Activated T-helper 2 cell treated with anti-CD3 and anti-CD28 coated beads, Interferon-gamma antibody, Interleukin-2, Interleukin-4, amounts not matched to agents 10 μg/mL and 5 μg/mL and 100 μg/mL, durations not matched to agents 14 hours and 24 hours and 36 hours (primary cell): Measurements from ENCODE around the gene EML6. TPM values are rescaled to one million over a fixed set of nuclear protein-coding genes. Genes with fewer than 3 reads are reported as not detected.

Experiments used
- DNase-seq: peaks from one replicate; pipeline ENCODE4 v3.0.0; 2021; ENCODE audit warnings: low spot score
- H3K27ac Mint-ChIP-seq: one replicate; pipeline ENCODE4 v1.8.0; 2021; ENCODE audit warnings: mixed read lengths
- H3K27me3 Mint-ChIP-seq: one replicate; pipeline ENCODE4 v1.8.0; 2021; ENCODE audit warnings: low read depth, mixed read lengths
- H3K36me3 Mint-ChIP-seq: one replicate; pipeline ENCODE4 v1.8.0; 2021; ENCODE audit warnings: low read depth, mixed read lengths
- H3K4me1 Mint-ChIP-seq: one replicate; pipeline ENCODE4 v1.8.0; 2021; ENCODE audit warnings: low read depth, mixed read lengths
- H3K4me3 Mint-ChIP-seq: one replicate; pipeline ENCODE4 v1.8.0; 2021; ENCODE audit warnings: low read depth, mild to moderate bottlenecking, moderate library complexity, mixed read lengths
- H3K9me3 Mint-ChIP-seq: one replicate; pipeline ENCODE4 v1.8.0; 2021; ENCODE audit warnings: mixed read lengths
- intact Hi-C: fragments of 100-400 bp; cut with micrococcal nuclease; formaldehyde crosslinking; loops from one replicate; pipeline ENCODE4 v1.15.1; 2023
- total RNA-seq: library from RNA; stranded (reverse); gene quantifications from 2 replicates; pipeline ENCODE4 v1.2.3, GENCODE V29; 2022

Gene EML6
- total RNA-seq, 1 donor from 2014 or later = 0.23 TPM

DNA sequence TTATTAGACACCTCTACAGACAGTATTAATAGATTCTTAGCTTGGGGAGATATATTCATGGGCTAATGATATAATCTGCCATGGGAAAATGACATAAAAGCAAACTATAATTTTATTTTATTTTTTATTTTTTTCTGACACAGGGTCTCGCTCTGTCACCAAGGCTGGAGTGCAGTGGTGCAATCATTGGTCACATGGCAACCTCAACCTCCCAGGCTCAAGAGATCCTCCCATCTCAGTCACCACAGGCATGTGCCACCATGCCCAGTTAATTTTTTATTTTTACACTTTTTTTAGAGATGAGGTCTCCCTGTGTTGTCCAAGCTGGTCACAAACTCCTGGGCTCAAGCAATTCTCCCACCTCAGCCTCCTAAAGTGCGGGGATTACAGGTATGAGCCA lies 287.5 kb downstream of the EML6 start:
- H3K9me3 Mint-ChIP-seq = no peaks in the 10 kb centered on the region
- no peak for DNase-seq
- no peak overlapping the region for H3K27ac Mint-ChIP-seq
- no peak overlapping the region for H3K4me3 Mint-ChIP-seq
- H3K27me3 Mint-ChIP-seq = no peaks in the 10 kb centered on the region
- H3K36me3 Mint-ChIP-seq = peaks cover 5% of the 10 kb centered on the region
- intact Hi-C loops = loop anchor here (2.0 to 10.0 kb wide), 4 partner anchors 38 to 286 kb away; partner anchors contain the start of gene EML6
- peaks cover 55% of the 10 kb centered on the region for H3K4me1 Mint-ChIP-seq

DNA sequence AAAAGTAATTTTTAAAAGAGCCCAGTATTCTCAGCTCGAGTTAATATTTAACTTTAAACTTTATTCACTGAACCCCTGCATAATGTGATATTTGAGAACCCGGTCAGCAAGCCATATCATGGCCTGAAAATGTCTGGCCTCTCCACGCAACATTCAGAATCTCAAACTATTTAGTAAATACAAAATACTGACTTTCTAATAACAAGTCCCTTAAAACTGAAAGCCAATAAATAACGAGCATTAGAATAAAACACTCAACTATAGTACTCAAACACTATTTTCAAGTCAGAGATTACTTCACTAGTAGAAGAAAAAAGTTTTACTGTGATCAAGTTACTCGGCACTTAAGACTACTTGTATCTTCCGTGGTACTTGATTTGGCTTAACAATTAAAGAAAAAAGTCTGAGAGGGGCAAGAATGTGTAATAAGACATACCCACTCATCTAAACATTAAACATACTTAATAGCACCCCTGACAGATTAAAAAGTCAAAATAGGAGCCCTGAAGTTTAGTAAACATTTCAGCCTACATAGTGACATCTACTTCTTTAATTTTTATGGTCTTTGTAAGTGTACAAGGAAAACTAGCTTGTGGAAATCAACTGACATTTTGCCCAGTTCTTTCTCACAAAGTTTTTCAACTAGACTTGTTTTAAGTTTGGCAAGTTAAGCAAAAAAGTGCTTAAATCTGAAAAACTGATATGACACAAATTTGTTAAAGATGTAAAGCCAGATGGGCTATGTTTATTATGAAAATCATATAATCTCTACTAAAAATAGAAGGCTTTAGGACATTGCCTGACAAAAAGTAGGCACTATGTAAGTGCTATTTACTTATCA lies 288.6 kb downstream of the EML6 start:
- no peak for DNase-seq
- H3K9me3 Mint-ChIP-seq = no peaks in the 10 kb centered on the region
- peaks cover 5% of the 10 kb centered on the region for H3K36me3 Mint-ChIP-seq
- H3K4me3 Mint-ChIP-seq = no peak overlapping the region
- no peaks in the 10 kb centered on the region for H3K27me3 Mint-ChIP-seq
- H3K4me1 Mint-ChIP-seq = peaks cover 44% of the 10 kb centered on the region
- intact Hi-C loops = loop anchor here (2.0 to 10.0 kb wide), 4 partner anchors 37 to 287 kb away; partner anchors contain the start of gene EML6
- H3K27ac Mint-ChIP-seq = no peak overlapping the region

DNA sequence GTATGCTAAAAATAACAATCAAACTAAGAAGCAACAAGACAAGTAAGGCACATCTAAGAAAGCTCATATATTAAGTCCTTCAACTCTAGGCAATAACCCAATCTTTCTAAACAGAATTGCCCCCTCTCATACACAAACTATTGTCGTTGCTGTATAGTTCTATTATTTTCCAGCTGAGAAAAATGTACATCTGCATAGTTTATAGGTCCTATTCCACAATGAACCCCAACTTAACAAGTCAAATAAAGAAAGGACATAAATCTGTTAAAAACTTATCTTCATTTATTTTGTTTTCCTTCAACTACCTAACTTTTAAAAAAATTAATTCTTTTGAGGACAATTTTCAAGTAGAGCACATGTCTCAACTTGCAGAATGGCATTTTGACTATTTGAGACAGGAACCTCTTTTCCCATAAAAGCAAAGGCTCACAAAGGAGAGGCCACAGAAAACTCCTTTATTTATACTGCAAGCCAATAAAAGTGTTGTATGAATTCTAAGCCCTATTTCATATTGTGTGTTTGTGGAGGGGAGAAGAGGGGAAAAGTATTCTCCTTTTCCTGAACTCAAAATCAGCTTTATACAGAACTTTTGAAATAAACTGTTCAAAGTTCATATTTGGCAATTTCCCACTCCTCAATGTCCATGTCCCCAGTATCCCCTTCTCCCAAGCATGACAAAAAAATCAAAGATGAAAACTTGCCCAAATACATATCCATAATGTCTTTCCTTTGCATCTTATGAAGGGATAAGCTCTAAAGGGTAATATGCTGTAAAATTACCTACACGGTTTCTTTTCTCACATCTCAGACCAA lies 289.4 kb downstream of the EML6 start:
- Mint-ChIP-seq H3K4me1 (peaks cover 36% of the 10 kb centered on the region), H3K27ac (no peak overlapping the region), H3K27me3 (no peaks in the 10 kb centered on the region), H3K4me3 (no peak overlapping the region), H3K9me3 (no peaks in the 10 kb centered on the region), H3K36me3 (peaks cover 5% of the 10 kb centered on the region)
- no peak for DNase-seq
- intact Hi-C loops = loop anchor here (5.0 to 10.0 kb wide), 3 partner anchors 108 to 288 kb away; partner anchors contain the start of gene EML6

DNA sequence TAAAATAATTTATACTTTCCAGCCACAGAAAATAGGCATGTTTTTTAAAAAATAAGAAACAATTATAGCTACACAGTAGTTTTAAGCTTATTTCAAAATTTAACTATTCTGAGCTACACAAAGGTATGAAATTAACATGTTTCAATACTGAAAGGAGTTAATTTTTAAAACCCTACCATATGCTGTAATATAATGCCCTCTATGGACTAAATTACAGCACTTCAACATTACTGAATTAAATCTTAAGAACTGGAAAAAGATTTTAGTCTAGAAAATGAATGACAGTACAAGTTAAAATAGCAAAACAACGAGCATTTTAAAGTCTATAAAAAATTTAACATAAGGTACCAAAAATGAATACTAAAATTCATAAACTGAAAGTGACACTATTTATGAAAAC lies 290.5 kb downstream of the EML6 start:
- DNase-seq = no peak
- H3K4me3 Mint-ChIP-seq = no peak overlapping the region
- intact Hi-C loops = loop anchor here (5.0 to 10.0 kb wide), 3 partner anchors 109 to 289 kb away; partner anchors contain the start of gene EML6
- H3K4me1 Mint-ChIP-seq = peaks cover 35% of the 10 kb centered on the region
- H3K9me3 Mint-ChIP-seq = no peaks in the 10 kb centered on the region
- no peaks in the 10 kb centered on the region for H3K27me3 Mint-ChIP-seq
- H3K27ac Mint-ChIP-seq = no peak overlapping the region
- peaks cover 6% of the 10 kb centered on the region for H3K36me3 Mint-ChIP-seq

DNA sequence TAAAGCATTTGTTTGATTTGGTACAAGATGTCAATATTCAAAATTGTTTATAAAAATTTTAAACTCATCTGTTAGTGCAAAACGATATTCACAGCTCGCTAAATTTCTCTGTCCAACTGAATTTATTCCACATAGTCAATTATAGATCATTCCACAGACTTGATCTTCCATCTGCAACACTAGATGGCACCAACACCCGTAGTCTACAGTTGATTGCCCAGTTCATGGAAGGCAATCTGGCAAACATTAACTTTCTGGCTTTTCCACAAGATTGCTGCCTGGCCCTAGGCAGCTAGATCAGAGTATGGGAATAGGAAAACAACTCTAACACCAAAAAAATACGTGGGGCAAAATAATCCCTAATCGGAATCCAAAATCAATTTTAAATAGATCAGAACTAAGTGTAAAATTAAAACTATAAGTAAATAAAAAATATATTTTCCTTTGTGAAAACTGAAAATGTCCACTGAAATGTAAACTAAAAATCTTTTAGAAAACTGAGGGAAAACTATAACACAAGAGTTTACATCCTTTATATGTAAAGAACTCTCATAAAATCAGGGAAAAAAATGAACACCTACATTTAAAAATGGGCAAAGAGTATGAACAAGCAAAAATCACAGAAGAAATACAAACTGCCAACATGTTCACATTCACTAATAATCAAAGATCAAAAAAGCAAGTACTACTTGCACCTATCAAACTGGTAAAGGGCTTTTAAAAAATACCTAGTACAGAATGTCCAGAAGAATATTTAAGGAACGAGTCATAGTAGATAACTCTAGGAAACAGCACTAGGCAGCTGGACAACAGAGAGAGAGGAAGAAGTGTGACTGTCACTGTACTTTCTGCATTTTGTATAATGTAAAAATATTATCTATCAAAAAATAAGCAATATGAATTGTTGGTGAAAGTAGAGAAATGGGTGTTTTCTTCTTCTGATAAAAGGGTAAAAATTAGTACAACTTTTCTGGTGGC lies 291.8 kb downstream of the EML6 start:
- Mint-ChIP-seq H3K9me3 (no peaks in the 10 kb centered on the region), H3K4me1 (peaks cover 36% of the 10 kb centered on the region), H3K27me3 (no peaks in the 10 kb centered on the region), H3K4me3 (no peak overlapping the region), H3K36me3 (peaks cover 16% of the 10 kb centered on the region), H3K27ac (no peak overlapping the region)
- DNase-seq = no peak
- intact Hi-C loops = loop anchor here (1.0 to 10.0 kb wide), 5 partner anchors 110 to 290 kb away; partner anchors contain the start of gene EML6

DNA sequence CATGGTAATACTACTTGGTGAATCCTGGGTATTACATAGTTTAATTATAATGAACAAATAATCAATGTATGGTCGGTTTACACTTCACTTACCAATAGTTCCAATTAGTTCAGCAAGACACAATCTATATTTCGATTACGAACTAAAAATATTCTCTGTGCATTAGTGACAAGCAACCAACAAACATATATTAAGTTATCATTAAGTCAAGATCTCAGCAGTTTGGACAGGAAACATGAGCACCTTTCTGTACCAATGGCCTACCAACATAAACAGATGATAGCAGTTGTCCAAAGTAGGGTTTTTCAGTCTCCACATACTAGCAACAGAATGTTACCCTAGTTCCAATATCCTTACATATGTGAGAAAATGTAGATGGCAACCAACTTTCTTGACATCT lies 294.0 kb downstream of the EML6 start:
- intact Hi-C loops = loop anchor here (10.0 kb wide), 2 partner anchors 113 to 293 kb away; partner anchors contain the start of gene EML6
- Mint-ChIP-seq H3K4me1 (peaks cover 22% of the 10 kb centered on the region), H3K27ac (no peak overlapping the region), H3K36me3 (peaks cover 16% of the 10 kb centered on the region), H3K27me3 (no peaks in the 10 kb centered on the region), H3K9me3 (no peaks in the 10 kb centered on the region), H3K4me3 (no peak overlapping the region)
- no peak for DNase-seq

DNA sequence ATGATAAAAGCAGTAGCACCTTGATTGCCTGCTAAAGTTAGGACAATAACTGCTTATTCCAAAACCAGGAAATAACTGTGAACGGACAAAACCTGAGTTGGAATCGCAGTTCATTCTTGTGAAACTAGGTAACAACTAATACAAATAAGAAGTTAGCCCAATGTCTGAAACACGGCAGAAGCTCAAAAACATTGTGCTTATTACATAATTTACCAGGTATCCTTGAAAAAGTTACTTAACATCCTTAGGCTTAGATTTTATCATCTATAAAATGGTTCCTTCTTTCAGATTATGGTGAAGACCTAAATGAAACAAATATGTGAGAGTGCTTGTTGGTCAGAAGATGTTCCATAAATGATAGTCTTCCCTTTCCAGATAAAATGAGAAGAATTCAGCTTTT lies 294.4 kb downstream of the EML6 start:
- Mint-ChIP-seq H3K36me3 (peaks cover 16% of the 10 kb centered on the region), H3K4me3 (no peak overlapping the region), H3K27ac (no peak overlapping the region), H3K27me3 (no peaks in the 10 kb centered on the region), H3K9me3 (no peaks in the 10 kb centered on the region), H3K4me1 (peaks cover 18% of the 10 kb centered on the region)
- DNase-seq = no peak
- intact Hi-C loops = loop anchor here (10.0 kb wide), 2 partner anchors 113 to 293 kb away; partner anchors contain the start of gene EML6

DNA sequence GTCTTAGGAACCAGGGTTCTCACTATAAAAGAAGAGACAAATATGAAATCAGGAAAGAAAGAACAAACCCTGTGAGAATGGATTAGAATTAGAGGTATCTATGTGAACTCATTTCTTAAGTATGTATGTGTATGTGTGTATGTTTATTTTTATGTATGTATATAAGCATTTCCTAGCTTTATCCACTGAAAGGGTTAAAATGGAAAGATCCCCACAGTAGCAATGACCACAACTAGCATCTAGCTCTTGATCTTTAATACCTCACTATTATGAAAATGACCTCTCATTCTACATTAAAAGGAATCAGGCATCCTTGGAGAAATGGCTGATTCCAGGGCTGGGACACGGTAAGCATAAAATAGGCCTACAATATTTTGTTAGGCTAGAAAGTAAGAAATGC lies 295.2 kb downstream of the EML6 start:
- Mint-ChIP-seq H3K27me3 (no peaks in the 10 kb centered on the region), H3K4me3 (no peak overlapping the region), H3K9me3 (no peaks in the 10 kb centered on the region), H3K27ac (no peak overlapping the region), H3K36me3 (peaks cover 16% of the 10 kb centered on the region), H3K4me1 (peaks cover 15% of the 10 kb centered on the region)
- intact Hi-C loops = loop anchor here (10.0 kb wide), 2 partner anchors 114 to 294 kb away; partner anchors contain the start of gene EML6
- DNase-seq = no peak

DNA sequence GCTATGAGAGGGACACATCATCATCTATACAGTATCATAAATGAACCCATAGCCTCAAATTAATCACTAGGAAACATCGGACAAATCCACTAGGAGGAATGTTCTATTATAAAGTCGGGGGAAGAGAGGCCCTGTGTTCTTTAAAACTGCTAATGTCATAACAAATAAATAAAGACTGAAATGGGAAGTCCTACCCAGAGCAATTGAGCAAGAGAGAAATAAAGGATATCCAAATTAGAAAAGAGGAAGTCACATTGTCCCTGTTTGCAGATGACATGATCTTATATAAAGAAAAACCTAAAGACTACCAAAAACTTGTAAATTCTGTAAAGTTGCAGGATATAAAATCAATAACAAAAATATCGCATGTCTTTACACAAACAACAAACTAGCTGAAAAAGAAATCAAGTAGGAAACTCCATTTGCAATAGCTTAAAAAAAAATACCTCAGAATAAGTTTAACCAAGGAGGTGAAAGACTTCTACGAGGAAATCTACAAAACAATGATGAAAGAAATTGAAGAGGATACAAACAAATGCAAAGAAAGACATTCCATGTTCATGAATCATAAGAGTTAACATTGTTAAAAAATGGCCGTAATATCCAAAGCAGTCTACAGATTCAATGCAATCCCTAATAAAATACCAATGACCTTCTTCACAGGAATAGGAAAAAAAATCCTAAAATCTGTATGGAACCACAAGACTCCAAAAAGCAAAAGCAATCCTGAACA lies 296.2 kb downstream of the EML6 start:
- Mint-ChIP-seq H3K36me3 (peaks cover 16% of the 10 kb centered on the region), H3K27ac (no peak overlapping the region), H3K9me3 (no peaks in the 10 kb centered on the region), H3K4me3 (no peak overlapping the region), H3K4me1 (peaks cover 15% of the 10 kb centered on the region), H3K27me3 (no peaks in the 10 kb centered on the region)
- DNase-seq = no peak
- intact Hi-C loops = loop anchor here (10.0 kb wide), 2 partner anchors 115 to 295 kb away; partner anchors contain the start of gene EML6
